Gastroesophageal sphincter (tissue), 3 donors: Measurements from ENCODE around the gene ZNF559.

Source experiments
- POLR2A ChIP-seq, 2 donors: fragments of 450-650 bp; IDR thresholded peaks; one replicate each; pipeline ENCODE4 v1.6.1; 2017; ENCODE audit warnings: antibody characterized with exemption in 2 of 2, mild to moderate bottlenecking in 2 of 2, moderate library complexity in 1 of 2
- TF ChIP-seq, protein P1 (sequence below), 4 experiments: fragments of 200-600 bp in 2 of 4; fragments of 450-650 bp in 2 of 4; sonication (generic) in 1 of 4; IDR thresholded peaks; one replicate each; pipeline ENCODE4 v1.5.1; 2017 to 2019; ENCODE audit warnings: antibody characterized with exemption in 4 of 4, mild to moderate bottlenecking in 2 of 4, moderate library complexity in 2 of 4

DNA sequence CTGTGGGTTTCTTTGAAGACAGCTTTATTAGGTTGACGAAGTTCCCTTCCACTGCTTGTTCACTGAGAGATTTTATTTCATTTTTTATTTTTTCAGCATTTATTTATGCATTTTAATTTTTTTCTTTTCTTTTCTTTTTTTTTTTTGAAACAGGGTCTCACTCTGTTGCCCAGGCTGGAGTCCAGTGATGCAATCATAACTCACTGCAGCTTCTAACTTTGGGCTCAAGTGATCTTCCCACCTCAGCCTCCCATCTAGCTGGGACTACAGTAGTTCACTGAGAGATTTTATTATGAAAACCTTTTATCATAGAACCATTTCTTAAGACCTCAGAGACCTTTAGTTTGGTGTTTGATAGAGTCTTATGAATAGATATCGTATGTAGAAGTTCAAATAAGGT is 28.5 kb downstream of the ZNF559 start:
- TF ChIP-seq, protein P1, sequence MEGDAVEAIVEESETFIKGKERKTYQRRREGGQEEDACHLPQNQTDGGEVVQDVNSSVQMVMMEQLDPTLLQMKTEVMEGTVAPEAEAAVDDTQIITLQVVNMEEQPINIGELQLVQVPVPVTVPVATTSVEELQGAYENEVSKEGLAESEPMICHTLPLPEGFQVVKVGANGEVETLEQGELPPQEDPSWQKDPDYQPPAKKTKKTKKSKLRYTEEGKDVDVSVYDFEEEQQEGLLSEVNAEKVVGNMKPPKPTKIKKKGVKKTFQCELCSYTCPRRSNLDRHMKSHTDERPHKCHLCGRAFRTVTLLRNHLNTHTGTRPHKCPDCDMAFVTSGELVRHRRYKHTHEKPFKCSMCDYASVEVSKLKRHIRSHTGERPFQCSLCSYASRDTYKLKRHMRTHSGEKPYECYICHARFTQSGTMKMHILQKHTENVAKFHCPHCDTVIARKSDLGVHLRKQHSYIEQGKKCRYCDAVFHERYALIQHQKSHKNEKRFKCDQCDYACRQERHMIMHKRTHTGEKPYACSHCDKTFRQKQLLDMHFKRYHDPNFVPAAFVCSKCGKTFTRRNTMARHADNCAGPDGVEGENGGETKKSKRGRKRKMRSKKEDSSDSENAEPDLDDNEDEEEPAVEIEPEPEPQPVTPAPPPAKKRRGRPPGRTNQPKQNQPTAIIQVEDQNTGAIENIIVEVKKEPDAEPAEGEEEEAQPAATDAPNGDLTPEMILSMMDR (IDR thresholded peaks at IDR 0.05): no peak
- no peak for TF ChIP-seq POLR2A (IDR thresholded peaks at IDR 0.05)
